Testis (tissue), 3 donors: ENCODE results near the gene REC114. TPM values are rescaled to one million over a fixed set of nuclear protein-coding genes. Genes with fewer than 3 reads are reported as not detected.

Experiments
- DNase-seq: peaks from one replicate; pipeline ENCODE4 v3.0.0-alpha.2; 2019
- H3K27ac ChIP-seq, 2 donors: fragments of 200-600 bp; sonication (generic); one replicate each; pipeline ENCODE4 v1.5.1; 2019
- H3K27me3 ChIP-seq: fragments of 200-600 bp; sonication (generic); one replicate; pipeline ENCODE4 v1.5.1; 2019
- H3K36me3 ChIP-seq: fragments of 200-600 bp; sonication (generic); one replicate; pipeline ENCODE4 v1.5.1; 2017; ENCODE audit warnings: low read depth; ENCODE audit errors: missing control alignments
- H3K4me1 ChIP-seq: fragments of 200-600 bp; sonication (generic); one replicate; pipeline ENCODE4 v1.5.1; 2019
- H3K4me3 ChIP-seq, 2 donors: fragments of 200-600 bp; sonication (generic); one replicate each; pipeline ENCODE4 v1.5.1; 2017 to 2019
- H3K9me3 ChIP-seq: fragments of 200-600 bp; sonication (generic); one replicate; pipeline ENCODE4 v1.5.1; 2017
- POLR2A ChIP-seq: fragments of 450-650 bp; IDR thresholded peaks from one replicate; pipeline ENCODE4 v1.6.1; 2017; ENCODE audit warnings: antibody characterized with exemption, mild to moderate bottlenecking, moderate library complexity
- WGBS, 2 donors: methylation state at CpG; one replicate each; pipeline ENCODE4 v1.1.5; 2018; 5-methylcytosine and 5-hydroxymethylcytosine counted together
- intact Hi-C: fragments of 100-400 bp; cut with DNase I; formaldehyde crosslinking; loops from one replicate; pipeline ENCODE4 v1.15.1; 2023; ENCODE audit warnings: low total_unique reads
- polyA plus RNA-seq: library from polyadenylated mRNA; stranded (reverse); fragments of 350-450 nt; fragmentation: Illumina TruSeq; extraction: RNeasy Lipid Tissue Mini Kit (QIAGEN cat#74804); gene quantifications from one replicate; pipeline ENCODE4 v1.2.3, GENCODE V29; 2014; ENCODE audit warnings: low read depth, low replicate concordance; ENCODE audit not compliant: insufficient read depth
- total RNA-seq, 2 donors: library from RNA; depleted of rRNA; stranded (reverse); fragments of >200 nt; gene quantifications; one replicate each; pipeline ENCODE4 v1.2.3, GENCODE V29; 2016
- TF ChIP-seq, protein P1 (sequence below), 3 experiments: fragments of 450-650 bp in 2 of 3; fragments of 200-600 bp in 1 of 3; sonication (generic) in 1 of 3; IDR thresholded peaks; one replicate each; pipeline ENCODE4 v1.5.1; 2016 to 2019; ENCODE audit warnings: antibody characterized with exemption in 3 of 3, mild to moderate bottlenecking in 2 of 3, moderate library complexity in 1 of 3

REC114 gene
- total and polyA plus RNA-seq, 3 donors from 2014 or later, result 28.7 to 102 (median 28.8) TPM

DNA sequence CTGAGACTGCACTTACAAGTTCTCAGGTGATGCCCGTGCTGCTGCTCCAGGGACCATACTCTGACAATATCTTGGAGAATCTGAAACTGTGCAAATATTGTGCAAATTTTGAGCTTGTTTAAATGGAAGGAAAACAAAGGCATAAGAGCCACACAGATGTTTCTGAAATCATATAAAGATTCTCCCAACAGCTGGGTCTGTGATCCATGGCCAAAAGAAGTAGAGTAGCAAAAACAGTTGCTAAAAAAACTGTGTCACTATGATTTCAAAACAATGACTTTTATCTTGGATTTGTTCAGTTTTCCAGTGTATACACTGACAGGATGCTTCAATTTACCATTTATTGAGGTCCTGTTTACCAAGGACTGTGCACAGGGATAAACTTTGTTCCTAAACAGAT is 164.9 kb downstream of the REC114 start:
- DNase-seq, result no peak
- no peak overlapping the region for H3K4me3 ChIP-seq
- H3K4me1 ChIP-seq, result peaks cover 24% of the 10 kb centered on the region
- intact Hi-C loops, result no loop called here
- H3K27me3 ChIP-seq, result no peaks in the 10 kb centered on the region
- TF ChIP-seq, protein P1, sequence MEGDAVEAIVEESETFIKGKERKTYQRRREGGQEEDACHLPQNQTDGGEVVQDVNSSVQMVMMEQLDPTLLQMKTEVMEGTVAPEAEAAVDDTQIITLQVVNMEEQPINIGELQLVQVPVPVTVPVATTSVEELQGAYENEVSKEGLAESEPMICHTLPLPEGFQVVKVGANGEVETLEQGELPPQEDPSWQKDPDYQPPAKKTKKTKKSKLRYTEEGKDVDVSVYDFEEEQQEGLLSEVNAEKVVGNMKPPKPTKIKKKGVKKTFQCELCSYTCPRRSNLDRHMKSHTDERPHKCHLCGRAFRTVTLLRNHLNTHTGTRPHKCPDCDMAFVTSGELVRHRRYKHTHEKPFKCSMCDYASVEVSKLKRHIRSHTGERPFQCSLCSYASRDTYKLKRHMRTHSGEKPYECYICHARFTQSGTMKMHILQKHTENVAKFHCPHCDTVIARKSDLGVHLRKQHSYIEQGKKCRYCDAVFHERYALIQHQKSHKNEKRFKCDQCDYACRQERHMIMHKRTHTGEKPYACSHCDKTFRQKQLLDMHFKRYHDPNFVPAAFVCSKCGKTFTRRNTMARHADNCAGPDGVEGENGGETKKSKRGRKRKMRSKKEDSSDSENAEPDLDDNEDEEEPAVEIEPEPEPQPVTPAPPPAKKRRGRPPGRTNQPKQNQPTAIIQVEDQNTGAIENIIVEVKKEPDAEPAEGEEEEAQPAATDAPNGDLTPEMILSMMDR (IDR thresholded peaks at IDR 0.05), result no peak
- no peak for TF ChIP-seq POLR2A
- H3K36me3 ChIP-seq, result no peaks in the 10 kb centered on the region
- H3K9me3 ChIP-seq, result no peaks in the 10 kb centered on the region
- WGBS, 2 donors, result 70 to 79% methylated on average over 1 of the region's 1 CpG
- no peak overlapping the region for H3K27ac ChIP-seq

DNA sequence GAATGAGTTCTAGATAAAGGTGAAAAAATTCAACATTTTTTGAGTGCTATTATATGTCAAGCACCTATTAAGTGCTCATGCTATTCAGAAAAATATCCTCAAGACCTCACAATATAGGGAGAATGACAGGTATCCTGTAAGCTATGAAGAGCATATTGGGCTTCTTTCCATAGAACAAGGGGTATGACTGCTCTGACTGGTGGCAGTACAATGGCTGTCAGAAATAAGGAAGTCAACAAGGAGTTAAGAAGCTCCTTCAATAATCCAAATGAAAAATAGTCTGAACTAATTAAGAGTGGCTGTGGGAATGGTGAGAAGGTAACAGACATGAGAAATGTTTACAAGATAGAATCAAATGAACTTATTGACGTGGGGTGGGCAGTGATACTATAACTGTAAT is 165.5 kb downstream of the REC114 start:
- no peaks in the 10 kb centered on the region for H3K36me3 ChIP-seq
- H3K27ac ChIP-seq, result peak overlapping the region in 1 of 2 donors; percentile 28
- no peaks in the 10 kb centered on the region for H3K27me3 ChIP-seq
- peaks cover 17% of the 10 kb centered on the region for H3K4me1 ChIP-seq
- no peak for DNase-seq
- intact Hi-C loops, result no loop called here
- 82 to 84% methylated on average over 1 of the region's 1 CpG for WGBS, 2 donors
- no peak overlapping the region for H3K4me3 ChIP-seq
- TF ChIP-seq, protein P1 (IDR thresholded peaks at IDR 0.05), result no peak
- TF ChIP-seq POLR2A, result no peak
- no peaks in the 10 kb centered on the region for H3K9me3 ChIP-seq

DNA sequence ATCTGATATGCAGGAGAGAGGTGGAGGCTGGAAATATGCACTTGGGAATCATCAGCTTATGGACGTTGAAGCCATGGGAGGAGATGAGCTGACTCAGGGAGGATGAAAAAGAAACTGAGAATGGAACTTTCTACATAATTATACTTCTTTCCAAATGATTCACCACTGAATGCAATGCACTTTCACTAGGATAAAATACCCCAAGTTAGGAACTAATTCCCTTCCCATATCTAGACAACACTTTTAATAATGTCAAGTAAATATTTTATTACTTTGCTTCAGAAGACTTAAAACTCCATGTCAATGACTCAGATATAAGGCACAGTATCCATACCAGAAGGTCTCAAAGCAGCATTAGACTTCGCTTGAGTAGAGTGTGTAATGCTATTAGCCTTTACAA is 166.0 kb downstream of the REC114 start:
- no peak overlapping the region for H3K4me3 ChIP-seq
- peaks cover 16% of the 10 kb centered on the region for H3K4me1 ChIP-seq
- peak overlapping the region in 1 of 2 donors; percentile 28 for H3K27ac ChIP-seq
- no peak for TF ChIP-seq POLR2A
- TF ChIP-seq, protein P1 (IDR thresholded peaks at IDR 0.05), result no peak
- WGBS, 2 donors, result 56 to 78% methylated on average over 2 of the region's 2 CpGs
- intact Hi-C loops, result no loop called here
- H3K27me3 ChIP-seq, result no peaks in the 10 kb centered on the region
- no peaks in the 10 kb centered on the region for H3K36me3 ChIP-seq
- no peak for DNase-seq
- no peaks in the 10 kb centered on the region for H3K9me3 ChIP-seq

Other genes starting within 250 kb of the REC114 start
- 10 to 100 TPM; 12.6 to 17.6 TPM for gene HCN4, start 74.2 kb upstream of the REC114 start, total RNA-seq
- gene HCN4, start 74.2 kb upstream of the REC114 start, polyA plus RNA-seq, result 9.1 TPM
- 100 to 1,000 TPM; 177 to 256 TPM for gene NPTN, start 190.2 kb downstream of the REC114 start, total RNA-seq
- gene NPTN, start 190.2 kb downstream of the REC114 start, polyA plus RNA-seq, result 180 TPM
- 10 to 100 TPM; 43.1 to 61.5 TPM for gene CD276, start 241.2 kb downstream of the REC114 start, total RNA-seq
- 50.3 TPM for gene CD276, start 241.2 kb downstream of the REC114 start, polyA plus RNA-seq